Spleen (tissue), 7 donors: ENCODE results near the gene CPSF4.

Experiments
- CTCF ChIP-seq, 11 experiments: fragments of 200-600 bp in 7 of 11; fragments of 450-650 bp in 4 of 11; sonication (generic) in 4 of 11; IDR thresholded peaks in 8 of 11; conservative IDR thresholded peaks in 3 of 11; 1 replicate in 7 of 11; 2 replicates in 4 of 11; pipeline versions ENCODE4 v1.4.0 to v1.8.0; 2016 to 2021; ENCODE audit warnings: antibody characterized with exemption in 11 of 11, inconsistent platforms in 4 of 11, mild to moderate bottlenecking in 1 of 11
- POLR2A ChIP-seq, 3 donors: fragments of 450-650 bp; IDR thresholded peaks; one replicate each; pipeline ENCODE4 v1.5.1; 2017; ENCODE audit warnings: antibody characterized with exemption in 3 of 3, mild to moderate bottlenecking in 1 of 3
- donor health status: DM: no; HTN: no; CAD: no; lungs with moderate emphysema.
- donor health status: DM: no; HTN: no; CAD: no.
- donor health status: DM: no; HTN: no; CAD: no.

GRCh38 chr7:99449326-99449725, 10.6 kb downstream of the CPSF4 start:
- TF ChIP-seq CTCF (IDR thresholded peaks at IDR 0.05 in 8 of 11, conservative IDR thresholded peaks at IDR 0.05 in 3 of 11) (no peak), POLR2A (IDR thresholded peaks at IDR 0.05) (no peak)
